GM23338 (cell line): ENCODE results near the gene NACA2. TPM values are rescaled to one million over a fixed set of nuclear protein-coding genes. Genes with fewer than 3 reads are reported as not detected.

Experiments
- ATAC-seq: fragments of 200-7000 bp; cut with Tn5 transposase; 3 replicates; pipeline ENCODE4 v1.9.1; 2020
- DNase-seq: peaks from one replicate; pipeline ENCODE4 v3.0.0-alpha.2; 2015; ENCODE audit warnings: low spot score
- H2AFZ ChIP-seq: fragments of 200-600 bp; sonication (generic); 2 replicates; pipeline ENCODE4 v1.8.0; 2016; ENCODE audit warnings: antibody characterized with exemption, mild to moderate bottlenecking, moderate library complexity
- H3F3A ChIP-seq: fragments of 200-600 bp; sonication (generic); replicated peaks from 2 replicates; pipeline ENCODE4 v1.8.0; 2017; ENCODE audit warnings: antibody characterized with exemption, mixed run types, low read depth
- H3K27ac ChIP-seq: fragments of 200-600 bp; sonication (generic); 2 replicates; pipeline ENCODE4 v1.6.1; 2016; ENCODE audit warnings: low read depth
- H3K27me3 ChIP-seq: fragments of 200-600 bp; sonication (generic); 2 replicates; pipeline ENCODE4 v1.8.0; 2016; ENCODE audit warnings: mild to moderate bottlenecking, mixed run types, moderate library complexity; ENCODE audit not compliant: insufficient read depth
- H3K36me3 ChIP-seq: fragments of 200-600 bp; sonication (generic); 2 replicates; pipeline ENCODE4 v1.8.0; 2016; ENCODE audit warnings: mild to moderate bottlenecking; ENCODE audit not compliant: insufficient read depth
- H3K4me1 ChIP-seq: fragments of 200-600 bp; sonication (generic); 2 replicates; pipeline ENCODE4 v1.8.0; 2016; ENCODE audit warnings: mild to moderate bottlenecking, moderate library complexity; ENCODE audit not compliant: insufficient read depth
- H3K4me2 ChIP-seq: fragments of 200-600 bp; sonication (generic); 2 replicates; pipeline ENCODE4 v1.7.1; 2017; ENCODE audit warnings: mixed run types
- H3K4me3 ChIP-seq: fragments of 200-600 bp; sonication (generic); 2 replicates; pipeline ENCODE4 v1.6.1; 2016; ENCODE audit warnings: mixed run types
- H3K79me2 ChIP-seq: fragments of 200-600 bp; sonication (generic); replicated peaks from 2 replicates; pipeline ENCODE4 v1.8.0; 2017; ENCODE audit warnings: mild to moderate bottlenecking; ENCODE audit not compliant: insufficient read depth
- H3K9me2 ChIP-seq: fragments of 200-600 bp; sonication (generic); 2 replicates; pipeline ENCODE4 v1.8.0; 2017; ENCODE audit not compliant: insufficient read depth
- H4K20me1 ChIP-seq: fragments of 200-600 bp; sonication (generic); replicated peaks from 2 replicates; pipeline ENCODE4 v1.8.0; 2017; ENCODE audit warnings: mild to moderate bottlenecking; ENCODE audit not compliant: insufficient read depth
- H3K27ac Mint-ChIP-seq: 2 replicates; pipeline ENCODE4 v1.8.0; 2020; ENCODE audit warnings: inconsistent platforms, mild to moderate bottlenecking, moderate library complexity, mixed read lengths
- H3K27me3 Mint-ChIP-seq: 3 replicates; pipeline ENCODE4 v1.8.0; 2022; ENCODE audit warnings: low read depth, mild to moderate bottlenecking, moderate library complexity, mixed read lengths, inconsistent platforms; ENCODE audit not compliant: insufficient read depth, poor library complexity
- H3K36me3 Mint-ChIP-seq: 3 replicates; pipeline ENCODE4 v1.8.0; 2021; ENCODE audit warnings: low read depth, mild to moderate bottlenecking, inconsistent platforms, moderate library complexity, mixed read lengths
- H3K4me1 Mint-ChIP-seq: 3 replicates; pipeline ENCODE4 v1.8.0; 2020; ENCODE audit warnings: mild to moderate bottlenecking, inconsistent platforms, mixed read lengths
- H3K4me3 Mint-ChIP-seq: 3 replicates; pipeline ENCODE4 v1.8.0; 2021; ENCODE audit warnings: moderate library complexity, mild to moderate bottlenecking, inconsistent platforms, mixed read lengths
- H3K9me3 Mint-ChIP-seq: 3 replicates; pipeline ENCODE4 v1.8.0; 2020; ENCODE audit warnings: moderate library complexity, mild to moderate bottlenecking, inconsistent platforms, mixed read lengths
- CREB1 ChIP-seq: fragments of 250-450 bp; sonication (Bioruptor Pico); IDR thresholded peaks from 2 replicates; pipeline ENCODE4 v1.5.0; 2020; ENCODE audit warnings: low read depth, mild to moderate bottlenecking, moderate library complexity
- EZH2 ChIP-seq: fragments of 200-600 bp; sonication (generic); IDR thresholded peaks from one replicate; pipeline ENCODE4 v1.8.0; 2017; ENCODE audit warnings: antibody characterized with exemption, mild to moderate bottlenecking, low read depth; ENCODE audit not compliant: unreplicated experiment
- NANOG ChIP-seq: IDR thresholded peaks from 2 replicates; pipeline ENCODE4 v1.6.1; 2016; ENCODE audit warnings: antibody characterized with exemption, borderline replicate concordance
- POLR2AphosphoS5 ChIP-seq: IDR thresholded peaks from 2 replicates; pipeline ENCODE4 v1.6.1; 2016; ENCODE audit warnings: antibody characterized with exemption, low read depth
- STAT1 ChIP-seq: IDR thresholded peaks from one replicate; pipeline ENCODE4 v1.6.1; 2016; ENCODE audit warnings: antibody characterized with exemption; ENCODE audit not compliant: unreplicated experiment
- ZNF114 ChIP-seq: fragments of 250-450 bp; sonication (Bioruptor Pico); IDR thresholded peaks from 2 replicates; pipeline ENCODE4 v1.5.0; 2020; ENCODE audit warnings: mild to moderate bottlenecking, moderate library complexity
- ZNF462 ChIP-seq: fragments of 250-450 bp; sonication (Bioruptor Pico); IDR thresholded peaks from 2 replicates; pipeline ENCODE4 v1.5.0; 2020; ENCODE audit warnings: mild to moderate bottlenecking, moderate library complexity
- polyA plus RNA-seq: library from polyadenylated mRNA; unstranded; fragments of >200 nt; fragmentation: Nextera tagmentation; extraction: Ambion mirVana; gene quantifications from 2 replicates; pipeline ENCODE4 v1.2.1, GENCODE V29; 2016
- total RNA-seq: library from RNA; depleted of rRNA; stranded (reverse); fragments of >200 nt; shearing (Covaris generic); gene quantifications from 2 replicates; pipeline ENCODE4 v1.2.3, GENCODE V29; 2014
- TF ChIP-seq, protein P1 (sequence below): IDR thresholded peaks from 2 replicates; pipeline ENCODE4 v1.6.1; 2016; ENCODE audit warnings: antibody characterized with exemption
- TF ChIP-seq, protein P2 (sequence below), 2 experiments: fragments of 200-600 bp in 1 of 2; sonication (generic) in 1 of 2; conservative IDR thresholded peaks; 2 replicates each; pipeline versions ENCODE4 v1.5.1 to v1.6.1; 2016 to 2017; ENCODE audit warnings: antibody characterized with exemption in 2 of 2, low read depth in 2 of 2, mild to moderate bottlenecking in 2 of 2, moderate library complexity in 1 of 2

NACA2 gene
- total and polyA plus RNA-seq, 2 experiments from 2014 or later, result 0.65 TPM; not detected in 1

DNA sequence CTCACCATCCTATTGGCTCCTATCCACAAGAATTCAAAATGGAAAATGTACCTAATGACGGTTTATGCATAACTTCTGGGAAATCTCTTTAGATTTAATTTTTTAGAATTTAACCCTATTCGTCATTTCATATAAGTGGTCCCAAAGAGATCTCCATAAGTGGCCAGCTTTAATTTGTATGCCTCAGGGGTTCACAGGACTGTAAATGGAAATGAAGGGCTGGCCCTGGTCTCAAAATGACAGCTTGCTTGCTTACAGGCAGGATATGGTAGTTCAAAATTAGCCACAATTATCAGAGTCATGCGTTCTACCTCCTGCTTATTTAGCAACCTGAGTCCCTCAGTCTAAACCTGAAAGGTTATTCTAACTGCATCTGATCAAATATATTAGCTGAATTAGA, 6.6 kb upstream of the NACA2 start:
- H2AFZ ChIP-seq, result peak overlapping the region; percentile 76; the same call in 1 of the 2 replicates
- H3K36me3 ChIP-seq, result no peaks in the 10 kb centered on the region
- H3K4me1 Mint-ChIP-seq, result no peaks in the 10 kb centered on the region
- no peaks in the 10 kb centered on the region for H3F3A ChIP-seq
- no peak overlapping the region for H3K27ac ChIP-seq
- H3K27me3 ChIP-seq, result no peaks in the 10 kb centered on the region
- H3K36me3 Mint-ChIP-seq, result no peaks in the 10 kb centered on the region
- no peaks in the 10 kb centered on the region for H3K79me2 ChIP-seq
- no peak overlapping the region for H3K27ac Mint-ChIP-seq
- no peak overlapping the region for H3K4me2 ChIP-seq
- no peak for DNase-seq
- H4K20me1 ChIP-seq, result no peaks in the 10 kb centered on the region
- H3K27me3 Mint-ChIP-seq, result no peaks in the 10 kb centered on the region
- no peaks in the 10 kb centered on the region for H3K9me2 ChIP-seq
- no peak for ATAC-seq
- H3K9me3 Mint-ChIP-seq, result no peaks in the 10 kb centered on the region
- no peaks in the 10 kb centered on the region for H3K4me1 ChIP-seq
- no peak overlapping the region for H3K4me3 ChIP-seq
- no peak for TF ChIP-seq ZNF114 (CRISPR knock-in tag)
- no peak overlapping the region for H3K4me3 Mint-ChIP-seq

GRCh38 chr17:61595418-61596186, 4.6 kb upstream of the NACA2 start:
- Mint-ChIP-seq H3K27me3 (no peaks in the 10 kb centered on the region), H3K36me3 (no peaks in the 10 kb centered on the region), H3K27ac (no peak overlapping the region), H3K4me3 (no peak overlapping the region), H3K4me1 (no peaks in the 10 kb centered on the region), H3K9me3 (no peaks in the 10 kb centered on the region)
- Histone ChIP-seq H3K4me2 (no peak overlapping the region), H4K20me1 (no peaks in the 10 kb centered on the region), H3K36me3 (no peaks in the 10 kb centered on the region), H2AFZ (0 out of 2 replicates have a peak overlapping the region, but pooled peaks have one; percentile 39), H3F3A (no peaks in the 10 kb centered on the region), H3K27ac (no peak overlapping the region), H3K4me1 (no peaks in the 10 kb centered on the region), H3K79me2 (no peaks in the 10 kb centered on the region), H3K4me3 (no peak overlapping the region), H3K27me3 (no peaks in the 10 kb centered on the region), H3K9me2 (peaks cover 5% of the 10 kb centered on the region; the same call in 1 of the 2 replicates)
- ATAC-seq, result no peak
- DNase-seq, result no peak
- TF ChIP-seq EZH2 (no peak), POLR2AphosphoS5 (no peak), NANOG (no peak), ZNF114 (CRISPR knock-in tag) (no peak), ZNF462 (CRISPR knock-in tag) (no peak), STAT1 (no peak), CREB1 (CRISPR knock-in tag) (no peak)
- TF ChIP-seq, protein P1, sequence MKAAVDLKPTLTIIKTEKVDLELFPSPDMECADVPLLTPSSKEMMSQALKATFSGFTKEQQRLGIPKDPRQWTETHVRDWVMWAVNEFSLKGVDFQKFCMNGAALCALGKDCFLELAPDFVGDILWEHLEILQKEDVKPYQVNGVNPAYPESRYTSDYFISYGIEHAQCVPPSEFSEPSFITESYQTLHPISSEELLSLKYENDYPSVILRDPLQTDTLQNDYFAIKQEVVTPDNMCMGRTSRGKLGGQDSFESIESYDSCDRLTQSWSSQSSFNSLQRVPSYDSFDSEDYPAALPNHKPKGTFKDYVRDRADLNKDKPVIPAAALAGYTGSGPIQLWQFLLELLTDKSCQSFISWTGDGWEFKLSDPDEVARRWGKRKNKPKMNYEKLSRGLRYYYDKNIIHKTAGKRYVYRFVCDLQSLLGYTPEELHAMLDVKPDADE, result no peak
- TF ChIP-seq, protein P2, sequence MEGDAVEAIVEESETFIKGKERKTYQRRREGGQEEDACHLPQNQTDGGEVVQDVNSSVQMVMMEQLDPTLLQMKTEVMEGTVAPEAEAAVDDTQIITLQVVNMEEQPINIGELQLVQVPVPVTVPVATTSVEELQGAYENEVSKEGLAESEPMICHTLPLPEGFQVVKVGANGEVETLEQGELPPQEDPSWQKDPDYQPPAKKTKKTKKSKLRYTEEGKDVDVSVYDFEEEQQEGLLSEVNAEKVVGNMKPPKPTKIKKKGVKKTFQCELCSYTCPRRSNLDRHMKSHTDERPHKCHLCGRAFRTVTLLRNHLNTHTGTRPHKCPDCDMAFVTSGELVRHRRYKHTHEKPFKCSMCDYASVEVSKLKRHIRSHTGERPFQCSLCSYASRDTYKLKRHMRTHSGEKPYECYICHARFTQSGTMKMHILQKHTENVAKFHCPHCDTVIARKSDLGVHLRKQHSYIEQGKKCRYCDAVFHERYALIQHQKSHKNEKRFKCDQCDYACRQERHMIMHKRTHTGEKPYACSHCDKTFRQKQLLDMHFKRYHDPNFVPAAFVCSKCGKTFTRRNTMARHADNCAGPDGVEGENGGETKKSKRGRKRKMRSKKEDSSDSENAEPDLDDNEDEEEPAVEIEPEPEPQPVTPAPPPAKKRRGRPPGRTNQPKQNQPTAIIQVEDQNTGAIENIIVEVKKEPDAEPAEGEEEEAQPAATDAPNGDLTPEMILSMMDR (conservative IDR thresholded peaks at IDR 0.05; ENCODE audit: low read depth in 2 of 2), result no peak
